ENCODE data around the gene ZNRF1.

The ZNRF1 gene

GRCh38 chr16:75103994-75104393, 105.2 kb downstream of the ZNRF1 start:
- DNase-seq: no peak
- Histone ChIP-seq H3K27ac (ENCODE audit: insufficient read depth in 1 of 2, low read depth in 1 of 2, low read length in 2 of 2, poor library complexity in 1 of 2, severe bottlenecking in 2 of 2) (no peak overlapping the region), H3K4me3 (ENCODE audit: control insufficient read depth in 1 of 7, extremely low read depth in 1 of 7, insufficient read depth in 4 of 7, low read depth in 2 of 7, low read length in 6 of 7) (no peak overlapping the region), H3K36me3 (ENCODE audit: control insufficient read depth in 4 of 4, insufficient read depth in 4 of 4, low read length in 3 of 4) (peaks cover 0 to 60% (median 38%) of the 10 kb centered on the region in 4 experiments), H3K27me3 (replicated peaks in 2 of 5; ENCODE audit: control insufficient read depth in 4 of 5, insufficient read depth in 5 of 5, low read length in 4 of 5) (no peaks in the 10 kb centered on the region), H3K9me3 (ENCODE audit: control extremely low read depth in 1 of 5, control insufficient read depth in 4 of 5, insufficient read depth in 2 of 5, low read depth in 1 of 5, low read length in 4 of 5) (no peaks in the 10 kb centered on the region), H3K4me1 (ENCODE audit: control extremely low read depth in 1 of 4, control insufficient read depth in 4 of 4, insufficient read depth in 4 of 4, low read length in 3 of 4) (peaks cover 10 to 90% (median 79%) of the 10 kb centered on the region in 4 experiments)
- POLR2A ChIA-PET: no interaction called here
- CTCF ChIA-PET: interaction anchor here (1.0 to 2.2 kb wide), 5 partner anchors 12 to 106 kb away, joined by 3 to 6 read pairs (median 3); partner anchors contain the start of gene ZNRF1
- 100% methylated on average over 1 of the region's 5 CpGs for WGBS (ENCODE audit: insufficient coverage)

DNA sequence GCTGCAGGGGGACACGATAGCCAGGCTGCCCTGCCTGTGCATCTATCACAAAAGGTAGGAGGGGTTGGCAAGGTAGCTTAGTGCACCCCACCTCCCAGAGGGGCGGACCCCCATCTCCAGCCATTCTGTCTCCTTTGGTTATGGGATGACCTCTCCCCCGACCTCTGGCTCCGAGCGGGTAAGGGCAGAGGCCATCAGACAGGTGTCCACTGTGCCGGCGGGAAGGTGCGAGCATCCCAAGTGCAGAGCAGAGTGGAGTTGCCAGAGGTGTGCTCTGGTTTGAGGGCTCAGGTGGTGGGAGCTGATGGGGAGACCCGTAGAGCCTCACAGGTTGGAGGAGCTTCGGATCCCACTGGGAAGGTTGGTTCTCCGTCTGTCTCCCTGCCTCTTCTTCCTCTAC, 106.0 kb downstream of the ZNRF1 start:
- 96% methylated on average over 10 of the region's 11 CpGs for WGBS (ENCODE audit: insufficient coverage)
- Histone ChIP-seq H3K9me3 (ENCODE audit: control extremely low read depth in 1 of 5, control insufficient read depth in 4 of 5, insufficient read depth in 2 of 5, low read depth in 1 of 5, low read length in 4 of 5) (no peaks in the 10 kb centered on the region), H3K4me1 (ENCODE audit: control extremely low read depth in 1 of 4, control insufficient read depth in 4 of 4, insufficient read depth in 4 of 4, low read length in 3 of 4) (peaks cover 9 to 90% (median 79%) of the 10 kb centered on the region in 4 experiments), H3K27ac (ENCODE audit: insufficient read depth in 1 of 2, low read depth in 1 of 2, low read length in 2 of 2, poor library complexity in 1 of 2, severe bottlenecking in 2 of 2) (peak overlapping the region in 1 of 2 experiments; percentile 45), H3K4me3 (ENCODE audit: control insufficient read depth in 1 of 7, extremely low read depth in 1 of 7, insufficient read depth in 4 of 7, low read depth in 2 of 7, low read length in 6 of 7) (no peak overlapping the region), H3K36me3 (ENCODE audit: control insufficient read depth in 4 of 4, insufficient read depth in 4 of 4, low read length in 3 of 4) (peaks cover 0 to 59% (median 38%) of the 10 kb centered on the region in 4 experiments), H3K27me3 (replicated peaks in 2 of 5; ENCODE audit: control insufficient read depth in 4 of 5, insufficient read depth in 5 of 5, low read length in 4 of 5) (no peaks in the 10 kb centered on the region)
- DNase-seq: no peak
- ChIA-PET POLR2A (interaction anchor here (1.9 kb wide), 1 partner anchor 30 kb away, joined by 7 read pairs; no protein-coding TSS in a partner anchor), CTCF (interaction anchor here (1.1 to 2.2 kb wide), 12 partner anchors 17 to 110 kb away, joined by 3 to 9 read pairs (median 6); partner anchors contain the start of gene ZNRF1)

DNA sequence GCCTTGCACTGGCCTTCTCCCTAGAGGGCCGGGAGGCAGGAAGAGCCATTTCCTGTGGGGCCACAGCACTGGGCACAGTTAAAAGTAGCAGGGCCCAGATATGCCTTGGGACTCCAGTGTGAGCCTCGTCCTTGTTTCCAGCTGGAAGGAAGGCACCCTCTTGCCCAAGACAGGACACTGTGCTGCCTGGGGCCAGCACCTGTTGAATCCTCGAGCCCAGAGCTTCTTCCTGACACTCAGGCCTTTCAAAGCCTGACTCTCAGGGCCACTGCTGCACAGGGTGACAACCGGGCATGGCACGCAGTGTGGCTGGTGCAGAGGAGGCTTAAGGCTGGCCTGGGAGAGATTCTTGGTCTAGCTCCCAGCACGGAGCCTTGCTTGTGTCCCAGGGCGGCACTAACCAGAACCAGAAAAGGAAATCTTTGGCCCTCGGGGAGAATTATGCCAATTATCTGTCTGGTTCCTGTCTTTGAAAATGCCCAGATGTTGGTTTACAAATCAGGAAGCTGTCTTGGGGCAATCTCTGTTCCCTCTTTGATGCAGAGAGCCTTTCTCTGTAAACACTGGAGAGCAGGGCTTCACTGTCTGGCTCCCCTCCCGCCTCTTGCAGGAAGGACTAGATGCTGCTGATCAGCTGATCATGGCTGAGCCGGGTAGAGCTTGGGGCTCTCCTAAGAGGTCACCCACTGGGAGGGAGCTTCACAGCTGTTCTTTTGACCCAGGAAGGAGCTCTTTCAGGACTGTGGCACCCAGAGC, 106.7 kb downstream of the ZNRF1 start:
- POLR2A ChIA-PET: interaction anchor here (0.8 to 1.9 kb wide), 2 partner anchors 30 to 63 kb away, joined by 3 to 7 read pairs; no protein-coding TSS in a partner anchor
- peak in 2 of 3 donors; percentile 58 to 61 for DNase-seq
- Histone ChIP-seq H3K4me1 (ENCODE audit: control extremely low read depth in 1 of 4, control insufficient read depth in 4 of 4, insufficient read depth in 4 of 4, low read length in 3 of 4) (peaks cover 12 to 90% (median 79%) of the 10 kb centered on the region in 4 experiments), H3K4me3 (ENCODE audit: control insufficient read depth in 1 of 7, extremely low read depth in 1 of 7, insufficient read depth in 4 of 7, low read depth in 2 of 7, low read length in 6 of 7) (peak overlapping the region in 2 of 7 experiments; percentile 20 to 24), H3K9me3 (ENCODE audit: control extremely low read depth in 1 of 5, control insufficient read depth in 4 of 5, insufficient read depth in 2 of 5, low read depth in 1 of 5, low read length in 4 of 5) (no peaks in the 10 kb centered on the region), H3K36me3 (ENCODE audit: control insufficient read depth in 4 of 4, insufficient read depth in 4 of 4, low read length in 3 of 4) (peaks cover 0 to 56% (median 38%) of the 10 kb centered on the region in 4 experiments), H3K27me3 (replicated peaks in 2 of 5; ENCODE audit: control insufficient read depth in 4 of 5, insufficient read depth in 5 of 5, low read length in 4 of 5) (no peaks in the 10 kb centered on the region), H3K27ac (ENCODE audit: insufficient read depth in 1 of 2, low read depth in 1 of 2, low read length in 2 of 2, poor library complexity in 1 of 2, severe bottlenecking in 2 of 2) (peak overlapping the region in 1 of 2 experiments; percentile 45)
- 31% methylated on average over 8 of the region's 10 CpGs for WGBS (ENCODE audit: insufficient coverage)
- CTCF ChIA-PET: interaction anchor here (0.6 to 2.2 kb wide), 18 partner anchors 10 to 243 kb away, joined by 3 to 9 read pairs (median 4); partner anchors contain the start of gene ZNRF1

- Histone ChIP-seq H3K27me3 (replicated peaks in 2 of 5; ENCODE audit: control insufficient read depth in 4 of 5, insufficient read depth in 5 of 5, low read length in 4 of 5) (no peaks in the 10 kb centered on the region), H3K9me3 (ENCODE audit: control extremely low read depth in 1 of 5, control insufficient read depth in 4 of 5, insufficient read depth in 2 of 5, low read depth in 1 of 5, low read length in 4 of 5) (no peaks in the 10 kb centered on the region), H3K4me1 (ENCODE audit: control extremely low read depth in 1 of 4, control insufficient read depth in 4 of 4, insufficient read depth in 4 of 4, low read length in 3 of 4) (peaks cover 12 to 91% (median 84%) of the 10 kb centered on the region in 4 experiments), H3K4me3 (ENCODE audit: control insufficient read depth in 1 of 7, extremely low read depth in 1 of 7, insufficient read depth in 4 of 7, low read depth in 2 of 7, low read length in 6 of 7) (no peak overlapping the region), H3K27ac (ENCODE audit: insufficient read depth in 1 of 2, low read depth in 1 of 2, low read length in 2 of 2, poor library complexity in 1 of 2, severe bottlenecking in 2 of 2) (peak overlapping the region in 1 of 2 experiments; percentile 39), H3K36me3 (ENCODE audit: control insufficient read depth in 4 of 4, insufficient read depth in 4 of 4, low read length in 3 of 4) (peaks cover 0 to 51% (median 36%) of the 10 kb centered on the region in 4 experiments)
- 95% methylated on average over 18 of the region's 20 CpGs for WGBS (ENCODE audit: insufficient coverage)
- no peak for DNase-seq
- ChIA-PET CTCF (interaction anchor here (0.6 to 8.1 kb wide), 14 partner anchors 7 to 244 kb away, joined by 3 to 105 read pairs (median 4); partner anchors contain the start of gene ZNRF1), POLR2A (interaction anchor here (0.8 to 1.9 kb wide), 2 partner anchors 31 to 64 kb away, joined by 3 to 7 read pairs; no protein-coding TSS in a partner anchor)
Measured at GRCh38 chr16:75106351-75107274, 107.8 kb downstream of the ZNRF1 start.

DNA sequence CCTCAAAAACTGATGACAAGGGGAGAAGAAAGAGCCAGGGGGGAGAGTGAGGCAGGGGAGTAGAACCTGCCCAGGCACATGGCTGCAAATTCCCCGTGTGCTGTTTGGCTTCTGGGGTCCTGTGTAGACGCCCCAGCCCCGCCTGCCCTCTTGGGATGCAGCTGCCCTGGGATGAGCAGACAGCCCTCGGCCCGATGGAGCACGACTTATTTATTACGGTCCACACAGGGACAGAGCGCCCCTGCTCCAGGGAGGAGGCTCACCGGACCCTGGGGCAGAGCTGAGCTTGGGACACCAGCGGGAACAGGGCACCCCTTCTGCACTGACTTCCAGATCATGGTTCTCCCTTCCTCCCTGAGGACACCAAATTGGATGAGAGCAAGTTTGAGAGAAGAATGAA, 108.7 kb downstream of the ZNRF1 start:
- no peaks in the 10 kb centered on the region for H3K9me3 ChIP-seq (ENCODE audit: control extremely low read depth in 1 of 5, control insufficient read depth in 4 of 5, insufficient read depth in 2 of 5, low read depth in 1 of 5, low read length in 4 of 5)
- peaks cover 12 to 92% (median 87%) of the 10 kb centered on the region in 4 experiments for H3K4me1 ChIP-seq (ENCODE audit: control extremely low read depth in 1 of 4, control insufficient read depth in 4 of 4, insufficient read depth in 4 of 4, low read length in 3 of 4)
- DNase-seq: no peak
- no peaks in the 10 kb centered on the region for H3K27me3 ChIP-seq (replicated peaks in 2 of 5; ENCODE audit: control insufficient read depth in 4 of 5, insufficient read depth in 5 of 5, low read length in 4 of 5)
- peak overlapping the region; percentile 13 to 39 for H3K27ac ChIP-seq (ENCODE audit: insufficient read depth in 1 of 2, low read depth in 1 of 2, low read length in 2 of 2, poor library complexity in 1 of 2, severe bottlenecking in 2 of 2)
- POLR2A ChIA-PET: interaction anchor here (0.6 to 5.3 kb wide), 2 partner anchors 17 to 44 kb away, joined by 3 to 42 read pairs; no protein-coding TSS in a partner anchor
- H3K4me3 ChIP-seq (ENCODE audit: control insufficient read depth in 1 of 7, extremely low read depth in 1 of 7, insufficient read depth in 4 of 7, low read depth in 2 of 7, low read length in 6 of 7): no peak overlapping the region
- peaks cover 0 to 42% (median 30%) of the 10 kb centered on the region in 4 experiments for H3K36me3 ChIP-seq (ENCODE audit: control insufficient read depth in 4 of 4, insufficient read depth in 4 of 4, low read length in 3 of 4)
- WGBS (ENCODE audit: insufficient coverage): 92% methylated on average over 9 of the region's 10 CpGs
- CTCF ChIA-PET: interaction anchor here (1.2 to 8.1 kb wide), 6 partner anchors 8 to 110 kb away, joined by 7 to 105 read pairs (median 74); partner anchors contain the start of gene ZNRF1
